ENCODE measurements around the gene APBB1.

Gene APBB1

DNA sequence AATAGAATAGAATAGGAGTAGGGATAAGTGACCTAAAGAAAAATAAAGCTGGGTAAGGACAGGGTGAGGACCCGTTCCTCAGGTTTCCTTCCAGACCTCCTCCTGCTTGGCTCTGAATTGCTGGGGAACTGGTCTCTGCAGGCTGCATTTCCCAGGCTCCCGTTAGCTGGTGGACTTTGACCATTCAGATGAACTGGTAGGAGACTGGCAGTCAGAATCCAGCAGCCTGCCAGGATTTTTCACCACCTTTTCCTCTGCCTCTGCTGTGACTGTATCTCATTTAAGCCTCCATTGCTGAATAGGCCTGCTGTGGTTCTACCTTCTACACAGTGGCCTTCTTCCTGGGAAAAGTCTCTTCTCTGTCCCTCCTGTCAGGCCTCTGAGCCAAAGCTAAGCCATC is 53.2 kb downstream of the APBB1 start:
- Histone ChIP-seq H3K4me3 (ENCODE audit: low read length in 2 of 2) (no peak overlapping the region), H3K27me3 (ENCODE audit: control insufficient read depth in 1 of 2, insufficient read depth in 2 of 2, low read length in 2 of 2) (no peaks in the 10 kb centered on the region), H3K4me1 (ENCODE audit: control insufficient read depth, insufficient read depth, low read length) (peaks cover 10% of the 10 kb centered on the region), H3K9ac (ENCODE audit: low read length in 2 of 2) (no peak overlapping the region), H3K36me3 (ENCODE audit: control insufficient read depth in 2 of 2, insufficient read depth in 2 of 2, low read length in 2 of 2) (no peaks in the 10 kb centered on the region), H3K27ac (ENCODE audit: low read length) (no peak overlapping the region), H3K9me3 (ENCODE audit: control insufficient read depth in 2 of 2, low read length in 2 of 2) (no peaks in the 10 kb centered on the region)

- Histone ChIP-seq H3K9ac (ENCODE audit: low read length in 2 of 2) (no peak overlapping the region), H3K27ac (ENCODE audit: low read length) (no peak overlapping the region), H3K36me3 (ENCODE audit: control insufficient read depth in 2 of 2, insufficient read depth in 2 of 2, low read length in 2 of 2) (no peaks in the 10 kb centered on the region), H3K27me3 (ENCODE audit: control insufficient read depth in 1 of 2, insufficient read depth in 2 of 2, low read length in 2 of 2) (no peaks in the 10 kb centered on the region), H3K4me1 (ENCODE audit: control insufficient read depth, insufficient read depth, low read length) (peaks cover 10% of the 10 kb centered on the region), H3K4me3 (ENCODE audit: low read length in 2 of 2) (no peak overlapping the region), H3K9me3 (ENCODE audit: control insufficient read depth in 2 of 2, low read length in 2 of 2) (no peaks in the 10 kb centered on the region)
Measured at GRCh38 chr11:6362873-6363678, 55.8 kb downstream of the APBB1 start.

DNA sequence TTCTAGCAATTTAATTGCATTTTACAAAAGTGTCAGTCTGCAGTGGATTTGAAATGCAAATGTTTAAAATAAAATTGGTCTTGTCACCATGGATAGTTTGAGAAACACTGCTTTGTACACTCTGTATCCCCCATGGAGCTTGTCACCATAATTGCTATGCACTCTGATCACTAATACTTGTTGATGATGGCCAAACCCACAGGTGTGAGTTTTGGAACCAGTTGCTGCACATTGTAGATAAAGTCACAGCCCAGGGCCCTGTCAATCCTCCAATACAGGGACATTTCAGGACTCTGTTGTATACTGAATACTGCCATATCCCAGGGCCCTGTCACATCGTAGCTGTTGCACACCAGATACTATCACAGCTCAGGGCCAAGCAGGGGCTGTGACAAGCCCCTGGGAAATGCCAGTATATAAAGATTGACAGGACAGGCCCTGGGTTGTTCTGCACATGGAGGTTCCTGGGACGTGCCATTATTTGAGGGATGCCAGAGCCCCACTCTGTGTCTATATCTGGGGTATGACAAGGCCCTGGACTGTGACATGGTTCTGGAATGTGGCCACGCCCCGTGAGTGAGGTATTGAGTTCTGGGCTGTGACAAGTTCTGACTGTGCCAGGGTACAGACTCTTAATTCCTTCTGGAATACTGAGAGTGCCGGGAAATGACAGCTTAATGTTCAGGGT is 56.6 kb downstream of the APBB1 start:
- H3K27me3 ChIP-seq (ENCODE audit: control insufficient read depth in 1 of 2, insufficient read depth in 2 of 2, low read length in 2 of 2): no peaks in the 10 kb centered on the region
- H3K9ac ChIP-seq (ENCODE audit: low read length in 2 of 2): no peak overlapping the region
- no peak overlapping the region for H3K4me3 ChIP-seq (ENCODE audit: low read length in 2 of 2)
- H3K36me3 ChIP-seq (ENCODE audit: control insufficient read depth in 2 of 2, insufficient read depth in 2 of 2, low read length in 2 of 2): no peaks in the 10 kb centered on the region
- H3K4me1 ChIP-seq (ENCODE audit: control insufficient read depth, insufficient read depth, low read length): peaks cover 10% of the 10 kb centered on the region
- H3K9me3 ChIP-seq (ENCODE audit: control insufficient read depth in 2 of 2, low read length in 2 of 2): no peaks in the 10 kb centered on the region
- H3K27ac ChIP-seq (ENCODE audit: low read length): no peak overlapping the region

DNA sequence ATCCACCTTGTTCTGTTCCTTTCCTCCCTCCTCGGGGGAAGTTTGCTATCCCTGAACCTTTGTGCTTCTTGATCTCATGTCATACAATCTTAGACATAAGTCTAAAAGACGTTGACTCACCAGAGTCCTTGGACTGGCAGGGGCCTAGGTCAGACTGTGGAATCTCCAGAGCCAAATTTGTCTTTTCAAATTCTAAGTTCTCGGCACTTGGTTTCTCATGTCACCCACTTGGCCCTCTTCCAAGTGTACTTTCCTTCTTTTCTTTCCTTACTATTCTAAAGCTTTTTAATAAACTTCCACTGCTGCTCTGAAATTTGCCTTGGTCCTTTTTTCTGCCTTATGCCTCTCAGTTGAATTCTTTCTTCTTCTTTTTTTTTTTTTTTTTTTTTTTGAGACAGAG is 58.7 kb downstream of the APBB1 start:
- H3K36me3 ChIP-seq (ENCODE audit: control insufficient read depth in 2 of 2, insufficient read depth in 2 of 2, low read length in 2 of 2): no peaks in the 10 kb centered on the region
- peaks cover 20% of the 10 kb centered on the region for H3K4me1 ChIP-seq (ENCODE audit: control insufficient read depth, insufficient read depth, low read length)
- H3K9me3 ChIP-seq (ENCODE audit: control insufficient read depth in 2 of 2, low read length in 2 of 2): no peaks in the 10 kb centered on the region
- H3K9ac ChIP-seq (ENCODE audit: low read length in 2 of 2): no peak overlapping the region
- no peaks in the 10 kb centered on the region for H3K27me3 ChIP-seq (ENCODE audit: control insufficient read depth in 1 of 2, insufficient read depth in 2 of 2, low read length in 2 of 2)
- H3K4me3 ChIP-seq (ENCODE audit: low read length in 2 of 2): no peak overlapping the region
- H3K27ac ChIP-seq (ENCODE audit: low read length): no peak overlapping the region

- H3K9me3 ChIP-seq (ENCODE audit: control insufficient read depth in 2 of 2, low read length in 2 of 2): no peaks in the 10 kb centered on the region
- peak overlapping the region in 1 of 2 donors; percentile 2 for H3K9ac ChIP-seq (ENCODE audit: low read length in 2 of 2)
- H3K27me3 ChIP-seq (ENCODE audit: control insufficient read depth in 1 of 2, insufficient read depth in 2 of 2, low read length in 2 of 2): no peaks in the 10 kb centered on the region
- H3K4me1 ChIP-seq (ENCODE audit: control insufficient read depth, insufficient read depth, low read length): peaks cover 9% of the 10 kb centered on the region
- H3K4me3 ChIP-seq (ENCODE audit: low read length in 2 of 2): no peak overlapping the region
- no peaks in the 10 kb centered on the region for H3K36me3 ChIP-seq (ENCODE audit: control insufficient read depth in 2 of 2, insufficient read depth in 2 of 2, low read length in 2 of 2)
- H3K27ac ChIP-seq (ENCODE audit: low read length): peak overlapping the region; percentile 46
Measured at GRCh38 chr11:6357222-6357621, 61.7 kb downstream of the APBB1 start.

DNA sequence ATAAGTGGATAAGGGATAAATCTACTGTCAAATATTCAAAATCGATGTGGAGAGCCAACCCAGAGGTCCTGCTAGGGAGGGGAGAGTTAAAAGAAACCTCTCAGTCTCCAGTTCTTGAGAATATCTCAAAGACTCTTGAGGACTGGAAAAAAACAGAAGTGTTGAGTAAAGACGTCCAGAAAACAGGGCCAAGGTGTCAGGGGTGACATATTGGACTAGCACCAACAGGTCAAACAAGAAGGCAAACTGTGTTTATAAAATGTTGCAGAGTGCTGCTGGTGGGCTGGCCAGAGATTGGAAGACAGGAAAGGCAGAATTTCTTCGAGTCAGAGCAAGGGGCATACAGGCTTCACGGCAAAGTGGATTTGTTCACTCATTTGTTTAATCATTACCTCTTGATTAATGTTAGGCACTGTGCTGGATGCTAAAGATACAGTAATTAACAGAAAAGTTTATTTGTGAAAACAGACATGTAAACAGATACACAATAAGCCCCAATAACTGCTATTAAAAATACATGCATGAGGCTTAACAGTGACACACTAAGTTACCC is 62.3 kb downstream of the APBB1 start:
- no peaks in the 10 kb centered on the region for H3K9me3 ChIP-seq (ENCODE audit: control insufficient read depth in 2 of 2, low read length in 2 of 2)
- H3K27me3 ChIP-seq (ENCODE audit: control insufficient read depth in 1 of 2, insufficient read depth in 2 of 2, low read length in 2 of 2): no peaks in the 10 kb centered on the region
- no peak overlapping the region for H3K9ac ChIP-seq (ENCODE audit: low read length in 2 of 2)
- peak overlapping the region; percentile 46 for H3K27ac ChIP-seq (ENCODE audit: low read length)
- no peaks in the 10 kb centered on the region for H3K36me3 ChIP-seq (ENCODE audit: control insufficient read depth in 2 of 2, insufficient read depth in 2 of 2, low read length in 2 of 2)
- H3K4me3 ChIP-seq (ENCODE audit: low read length in 2 of 2): no peak overlapping the region
- H3K4me1 ChIP-seq (ENCODE audit: control insufficient read depth, insufficient read depth, low read length): peaks cover 9% of the 10 kb centered on the region

DNA sequence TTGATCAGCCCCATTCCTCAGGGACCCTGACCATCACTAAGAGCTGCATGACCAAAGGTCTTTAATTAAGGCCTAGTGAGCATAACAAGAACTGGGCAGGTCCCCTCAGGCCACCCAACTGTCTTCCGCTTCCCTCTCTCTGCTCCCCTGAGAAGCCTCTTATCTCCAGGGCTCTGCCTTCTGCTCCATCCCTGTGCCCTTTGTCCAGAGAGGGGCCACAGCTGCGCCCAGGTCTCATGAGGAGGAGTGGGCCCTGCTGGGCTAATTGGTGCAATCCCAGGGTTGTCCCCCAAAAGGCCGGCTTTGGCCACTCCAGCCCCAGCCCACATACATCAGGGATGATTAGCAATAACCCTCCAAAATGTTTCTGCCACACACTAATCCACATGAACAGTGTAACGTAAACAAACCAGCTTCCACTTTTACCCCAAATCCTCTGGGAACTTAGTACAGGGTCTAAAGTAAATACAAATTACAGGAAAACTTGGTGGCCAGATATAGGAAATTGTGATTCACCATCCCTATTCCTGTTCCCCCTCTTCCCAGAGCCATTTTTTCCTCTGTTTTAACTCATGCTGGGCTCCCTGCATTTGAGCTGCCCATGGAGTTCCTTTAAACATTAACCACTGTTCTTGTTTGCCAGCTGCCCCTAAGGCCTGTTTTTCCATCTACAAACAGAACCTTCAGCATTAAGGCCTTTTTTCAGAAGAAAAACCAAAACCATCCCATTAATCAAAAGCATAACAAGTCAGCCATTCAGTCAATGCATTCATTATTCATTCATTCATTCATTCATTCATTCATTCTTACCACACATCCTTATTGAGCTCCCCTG is 64.0 kb downstream of the APBB1 start:
- no peak overlapping the region for H3K9ac ChIP-seq (ENCODE audit: low read length in 2 of 2)

GRCh38 chr11:6353367-6353987 is 65.4 kb downstream of the APBB1 start:
- Histone ChIP-seq H3K27me3 (ENCODE audit: control insufficient read depth in 1 of 2, insufficient read depth in 2 of 2, low read length in 2 of 2) (no peaks in the 10 kb centered on the region), H3K9me3 (ENCODE audit: control insufficient read depth in 2 of 2, low read length in 2 of 2) (no peaks in the 10 kb centered on the region), H3K4me1 (ENCODE audit: control insufficient read depth, insufficient read depth, low read length) (peaks cover 9% of the 10 kb centered on the region), H3K9ac (ENCODE audit: low read length in 2 of 2) (no peak overlapping the region), H3K36me3 (ENCODE audit: control insufficient read depth in 2 of 2, insufficient read depth in 2 of 2, low read length in 2 of 2) (no peaks in the 10 kb centered on the region), H3K27ac (ENCODE audit: low read length) (no peak overlapping the region), H3K4me3 (ENCODE audit: low read length in 2 of 2) (no peak overlapping the region)

More for the DNA sequence above, 64.0 kb downstream of the APBB1 start:
- Histone ChIP-seq H3K4me1 (ENCODE audit: control insufficient read depth, insufficient read depth, low read length) (peaks cover 9% of the 10 kb centered on the region), H3K27me3 (ENCODE audit: control insufficient read depth in 1 of 2, insufficient read depth in 2 of 2, low read length in 2 of 2) (no peaks in the 10 kb centered on the region), H3K36me3 (ENCODE audit: control insufficient read depth in 2 of 2, insufficient read depth in 2 of 2, low read length in 2 of 2) (no peaks in the 10 kb centered on the region), H3K27ac (ENCODE audit: low read length) (no peak overlapping the region), H3K4me3 (ENCODE audit: low read length in 2 of 2) (no peak overlapping the region), H3K9me3 (ENCODE audit: control insufficient read depth in 2 of 2, low read length in 2 of 2) (no peaks in the 10 kb centered on the region)

GRCh38 chr11:6351782-6352382 is 67.0 kb downstream of the APBB1 start:
- H3K27ac ChIP-seq (ENCODE audit: low read length): no peak overlapping the region
- H3K9me3 ChIP-seq (ENCODE audit: control insufficient read depth in 2 of 2, low read length in 2 of 2): no peaks in the 10 kb centered on the region
- H3K4me1 ChIP-seq (ENCODE audit: control insufficient read depth, insufficient read depth, low read length): peaks cover 5% of the 10 kb centered on the region
- no peak overlapping the region for H3K9ac ChIP-seq (ENCODE audit: low read length in 2 of 2)
- H3K36me3 ChIP-seq (ENCODE audit: control insufficient read depth in 2 of 2, insufficient read depth in 2 of 2, low read length in 2 of 2): no peaks in the 10 kb centered on the region
- no peaks in the 10 kb centered on the region for H3K27me3 ChIP-seq (ENCODE audit: control insufficient read depth in 1 of 2, insufficient read depth in 2 of 2, low read length in 2 of 2)
- no peak overlapping the region for H3K4me3 ChIP-seq (ENCODE audit: low read length in 2 of 2)

- H3K27ac ChIP-seq (ENCODE audit: low read length): no peak overlapping the region
- H3K36me3 ChIP-seq (ENCODE audit: control insufficient read depth in 2 of 2, insufficient read depth in 2 of 2, low read length in 2 of 2): no peaks in the 10 kb centered on the region
- H3K4me1 ChIP-seq (ENCODE audit: control insufficient read depth, insufficient read depth, low read length): no peaks in the 10 kb centered on the region
- H3K27me3 ChIP-seq (ENCODE audit: control insufficient read depth in 1 of 2, insufficient read depth in 2 of 2, low read length in 2 of 2): no peaks in the 10 kb centered on the region
- H3K4me3 ChIP-seq (ENCODE audit: low read length in 2 of 2): no peak overlapping the region
- H3K9ac ChIP-seq (ENCODE audit: low read length in 2 of 2): no peak overlapping the region
- H3K9me3 ChIP-seq (ENCODE audit: control insufficient read depth in 2 of 2, low read length in 2 of 2): no peaks in the 10 kb centered on the region
Measured at GRCh38 chr11:6350486-6350885, 68.4 kb downstream of the APBB1 start.

Data from stomach smooth muscle (tissue), 2 donors.